GM18868 (cell line): ENCODE results near the gene TXNDC8.

Experiments used
- ATAC-seq: cut with Tn5 transposase; IDR thresholded peaks from one replicate; pipeline ENCODE4 v1.9.1; 2021; ENCODE audit warnings: mild to moderate bottlenecking, moderate library complexity; ENCODE audit not compliant: unreplicated experiment

The TXNDC8 gene

DNA sequence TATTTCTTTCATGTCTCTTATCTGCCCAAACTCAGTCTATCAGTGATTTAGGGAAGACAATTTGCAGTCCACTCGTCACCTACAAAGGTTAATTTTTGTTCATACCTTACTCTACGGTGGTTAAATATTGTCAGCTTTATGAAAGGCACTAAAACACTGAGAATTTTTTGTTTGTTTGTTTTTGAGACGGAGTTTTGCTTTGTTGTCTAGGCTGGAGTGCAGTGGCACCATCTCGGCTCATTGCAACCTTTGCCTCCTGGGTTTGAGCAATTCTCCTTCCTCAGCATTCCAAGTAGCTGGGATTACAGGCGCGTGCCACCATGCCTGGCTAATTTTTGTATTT lies 55.0 kb downstream of the TXNDC8 start:
- ATAC-seq, result no peak

DNA sequence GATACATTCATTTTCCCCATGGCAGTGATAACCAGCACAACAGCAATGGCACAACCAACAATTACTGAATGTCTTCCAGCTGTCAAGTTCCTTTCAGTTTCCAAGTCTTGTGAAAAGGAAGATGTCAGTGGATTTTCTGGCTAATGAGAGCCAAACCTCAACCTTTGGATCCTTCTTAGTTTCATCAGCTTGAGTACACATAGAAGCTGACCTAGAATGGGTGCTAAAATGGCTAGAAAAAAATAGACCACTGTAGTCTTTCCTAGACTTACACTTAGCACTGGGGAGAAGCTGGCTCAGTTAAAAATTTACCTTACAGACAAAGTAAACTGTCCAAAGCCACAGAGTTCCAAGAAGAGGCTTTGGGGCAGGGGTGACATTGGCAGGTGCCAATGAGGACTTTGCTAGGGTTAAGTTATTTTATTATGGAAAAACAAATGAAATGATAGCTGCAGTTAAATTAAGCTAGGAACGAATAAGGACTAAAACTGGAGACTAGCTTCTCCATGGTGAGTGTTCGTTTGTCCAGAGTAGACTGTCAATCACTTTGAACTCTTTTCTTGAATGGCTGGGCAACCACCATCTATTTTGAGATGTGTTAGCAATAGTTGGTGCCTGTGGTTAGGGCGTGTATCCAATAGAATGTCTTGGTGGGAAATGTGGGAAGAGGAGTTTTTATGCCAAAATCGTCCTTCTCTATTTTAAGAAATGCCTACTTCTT lies 55.5 kb downstream of the TXNDC8 start:
- ATAC-seq, result no peak

DNA sequence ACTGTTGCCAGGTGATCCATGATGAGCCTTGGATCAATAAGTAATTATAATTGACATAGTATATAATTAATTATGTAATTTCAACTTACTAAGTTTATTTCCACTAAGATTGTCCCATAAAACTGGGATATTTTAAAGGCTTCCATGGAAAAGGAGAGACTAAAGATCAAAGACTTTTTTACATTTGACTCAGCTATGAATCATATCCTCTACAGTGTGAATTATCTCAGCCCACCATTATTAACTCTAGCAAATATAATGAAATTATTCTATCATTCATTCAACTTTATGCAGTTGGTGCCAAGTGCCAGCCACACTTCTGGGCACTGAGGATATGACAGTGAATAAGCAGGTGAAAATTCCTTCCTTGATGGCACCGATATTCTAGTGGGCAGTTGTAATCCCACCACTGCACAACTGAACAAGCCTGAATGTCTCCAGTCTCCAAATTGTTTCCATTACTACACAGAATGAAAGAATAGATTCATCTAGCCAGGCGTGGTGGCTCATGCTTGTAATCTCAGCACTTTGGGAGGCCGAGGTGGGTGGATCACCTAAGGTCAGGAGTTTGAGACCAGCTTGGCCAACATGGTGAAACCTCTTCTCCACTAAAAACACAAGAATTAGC lies 59.5 kb downstream of the TXNDC8 start:
- ATAC-seq, result no peak

DNA sequence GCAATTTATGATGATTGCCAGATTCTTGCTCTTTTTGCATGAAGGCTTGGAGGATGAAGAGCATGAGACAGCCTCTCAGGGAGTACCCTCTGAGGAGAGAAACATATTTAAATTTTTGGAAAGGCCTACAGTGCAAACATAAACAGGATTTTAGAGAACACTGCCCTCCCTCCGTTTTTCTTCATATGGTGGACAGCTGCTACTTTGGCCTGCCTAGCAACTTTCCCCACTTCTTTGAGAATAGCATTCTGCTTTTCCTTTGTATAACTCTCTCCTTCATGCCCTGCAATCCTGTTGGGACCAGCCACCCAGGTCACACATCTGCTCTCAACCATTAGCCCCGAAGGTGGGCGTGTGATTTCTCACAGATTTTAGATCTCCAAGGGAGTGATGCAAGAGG lies 60.9 kb downstream of the TXNDC8 start:
- ATAC-seq, result no peak

- ATAC-seq, result no peak
Observed at GRCh38 chr9:110270211-110270995, 67.3 kb downstream of the TXNDC8 start.

- no peak for ATAC-seq
Observed at GRCh38 chr9:110266795-110267194, 70.9 kb downstream of the TXNDC8 start.

GRCh38 chr9:110261632-110262031 lies 76.0 kb downstream of the TXNDC8 start:
- ATAC-seq, result no peak

DNA sequence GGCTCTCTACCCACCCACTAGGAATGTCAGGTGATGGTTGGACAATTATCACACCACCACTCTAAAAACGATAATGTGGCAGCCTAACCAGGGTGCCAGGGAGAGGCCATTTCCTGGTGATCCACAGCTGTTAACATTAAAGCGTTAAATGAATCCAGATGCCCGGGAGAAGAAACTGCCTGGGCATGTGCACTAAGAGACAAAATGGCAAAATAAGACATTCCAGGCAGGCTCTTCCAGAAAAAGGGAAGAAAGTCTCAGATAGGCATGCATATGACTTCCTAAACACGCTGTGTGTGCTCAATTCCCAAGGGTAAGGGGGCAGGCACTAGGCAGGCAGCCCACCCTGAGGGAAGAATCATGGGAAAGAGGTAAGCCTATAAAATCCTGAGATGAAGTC lies 76.8 kb downstream of the TXNDC8 start:
- ATAC-seq, result no peak

- no peak for ATAC-seq
Observed at GRCh38 chr9:110259566-110259965, 78.1 kb downstream of the TXNDC8 start.

GRCh38 chr9:110258690-110259091 lies 79.0 kb downstream of the TXNDC8 start:
- peak; percentile 18 for ATAC-seq

- no peak for ATAC-seq
Observed at GRCh38 chr9:110257956-110258355, 79.7 kb downstream of the TXNDC8 start.

DNA sequence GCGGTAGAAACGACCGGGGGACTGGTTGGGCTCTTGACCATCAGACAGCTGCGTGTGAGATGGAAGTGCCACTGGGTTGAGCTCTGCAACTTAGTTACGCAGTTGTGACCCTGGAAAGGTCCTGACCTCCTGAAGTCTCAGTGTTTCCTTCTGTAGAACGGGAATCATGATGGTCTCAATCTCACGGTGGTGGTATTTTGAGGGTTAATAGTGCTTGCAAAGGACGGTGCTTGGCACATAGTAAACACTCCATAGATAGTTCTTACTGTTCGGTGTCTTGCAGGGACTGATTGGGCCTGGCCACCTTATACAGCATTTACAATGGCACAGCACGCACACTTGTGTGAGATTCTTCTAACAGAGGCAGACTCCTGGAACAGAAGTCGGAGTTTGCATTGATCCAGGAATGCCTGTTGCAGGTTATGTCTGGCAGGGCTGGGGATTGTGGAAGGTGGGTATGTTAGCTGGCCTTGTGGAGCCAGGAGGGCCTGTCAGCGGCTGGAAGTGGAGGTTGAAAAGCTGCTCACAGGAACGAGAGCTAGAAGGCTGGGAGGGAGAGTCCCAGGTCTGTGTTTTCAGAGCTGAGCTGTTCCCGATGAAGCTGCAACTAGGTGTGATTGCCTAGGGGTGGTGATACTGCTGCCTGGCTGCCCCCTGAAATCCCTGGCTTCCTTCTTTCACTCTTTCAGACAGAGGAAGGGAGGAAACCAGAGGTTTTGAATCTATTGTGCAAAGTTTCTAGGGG lies 80.4 kb downstream of the TXNDC8 start:
- peak; percentile 0 for ATAC-seq

- peak; percentile 67 for ATAC-seq
Observed at GRCh38 chr9:110256380-110257096, 81.1 kb downstream of the TXNDC8 start, which contains the start of gene TXN. Gene TXN, minus strand, starts transcription at chr9:110256507. Its CDS starts 72 bp downstream, at chr9:110256435.

DNA sequence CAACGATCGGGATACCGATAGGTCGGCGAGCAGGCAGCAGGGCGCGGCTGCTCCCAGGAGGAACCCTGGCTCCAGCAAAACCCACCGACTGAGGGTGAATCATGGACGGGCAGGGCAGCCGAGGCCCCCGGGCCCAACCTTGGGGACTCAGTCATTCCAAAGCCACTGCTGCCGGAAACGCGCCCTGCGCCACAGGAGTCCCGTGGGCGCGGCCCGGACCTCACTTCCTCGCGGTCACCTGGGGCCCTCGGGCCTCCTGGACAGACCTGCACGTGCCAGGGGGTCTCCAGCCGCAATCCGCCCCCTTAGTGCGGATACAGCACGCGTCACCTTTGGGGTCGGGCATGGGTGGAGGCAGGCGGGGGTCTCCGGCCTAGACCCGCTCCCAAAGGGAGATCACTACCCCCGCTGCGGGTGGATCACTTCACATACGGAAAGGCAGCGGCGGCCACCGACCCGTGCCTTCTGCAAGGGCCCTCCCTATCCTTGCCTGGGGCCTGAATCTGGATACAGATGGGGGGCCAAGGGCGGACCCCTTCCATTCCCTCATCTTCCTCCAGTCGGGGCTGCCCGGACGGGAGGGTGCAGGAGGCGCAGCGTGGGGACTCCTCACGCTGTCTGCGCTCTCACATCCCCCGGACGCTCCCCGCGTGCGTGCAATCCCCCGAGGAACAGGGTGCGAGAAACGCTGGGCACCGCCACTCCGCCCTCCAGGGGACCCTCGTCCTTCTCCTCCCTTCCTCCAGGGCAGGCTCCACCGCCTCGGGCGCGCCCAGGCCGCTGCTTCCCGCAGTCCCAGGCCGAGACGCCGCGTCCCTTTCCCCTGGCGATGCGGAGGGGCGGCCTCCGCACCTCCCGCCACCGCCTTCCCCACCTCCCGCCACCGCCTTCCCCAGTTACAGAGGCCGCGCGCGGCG lies 81.9 kb downstream of the TXNDC8 start:
- peak; percentile 20 for ATAC-seq

GRCh38 chr9:110255034-110255462 lies 82.6 kb downstream of the TXNDC8 start:
- ATAC-seq, result no peak

DNA sequence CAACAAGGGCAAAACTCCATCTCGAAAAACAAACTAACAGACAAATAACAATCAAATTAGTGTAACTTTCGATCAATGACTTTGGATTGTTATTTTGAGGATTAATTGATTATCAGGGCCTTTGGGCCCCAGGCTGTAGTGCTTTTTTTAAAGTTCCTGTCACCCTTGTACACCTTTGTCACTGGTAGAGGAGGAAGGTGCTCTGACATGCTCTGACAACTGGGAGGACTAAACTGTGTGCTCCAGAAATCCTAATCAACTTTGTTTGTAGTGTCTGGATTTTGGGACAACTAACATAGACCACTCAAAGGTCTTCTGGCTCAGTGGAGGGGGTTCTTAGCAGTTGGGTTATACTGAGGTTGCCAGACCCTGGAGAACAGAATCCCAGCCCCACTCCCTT lies 83.2 kb downstream of the TXNDC8 start:
- ATAC-seq, result no peak
